HG03354 (cell line): Measurements from ENCODE around the gene GDF3.
"Not testable (repeated sequence)": the region's sequence is repeated elsewhere in the genome, so short reads cannot be mapped to it uniquely, and the experiment has no call there.

ENCODE experiments used
- ATAC-seq: cut with Tn5 transposase; IDR thresholded peaks from one replicate; pipeline ENCODE4 v1.9.1; 2021; ENCODE audit warnings: mild to moderate bottlenecking; ENCODE audit not compliant: unreplicated experiment, poor library complexity, severe bottlenecking

GDF3 gene

DNA sequence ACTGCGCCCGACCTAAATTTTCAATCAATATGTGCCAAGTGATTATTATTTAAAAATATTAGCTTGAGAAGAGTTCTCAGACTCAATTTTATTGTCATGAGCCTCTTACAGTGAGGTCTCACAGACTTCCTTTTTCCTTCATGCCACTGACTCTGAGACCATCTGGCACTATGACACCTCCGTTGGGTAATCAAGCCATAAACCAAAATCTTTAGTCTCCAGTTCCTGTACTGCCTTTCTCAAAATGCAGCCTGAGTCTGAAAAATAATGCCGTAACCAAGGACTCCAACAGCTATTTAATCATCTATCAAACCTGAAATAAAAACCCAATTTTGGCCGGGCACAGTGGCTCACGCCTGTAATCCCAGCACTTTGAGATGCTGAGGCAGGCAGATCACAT, 20.1 kb downstream of the GDF3 start:
- not testable (repeated sequence) for ATAC-seq

DNA sequence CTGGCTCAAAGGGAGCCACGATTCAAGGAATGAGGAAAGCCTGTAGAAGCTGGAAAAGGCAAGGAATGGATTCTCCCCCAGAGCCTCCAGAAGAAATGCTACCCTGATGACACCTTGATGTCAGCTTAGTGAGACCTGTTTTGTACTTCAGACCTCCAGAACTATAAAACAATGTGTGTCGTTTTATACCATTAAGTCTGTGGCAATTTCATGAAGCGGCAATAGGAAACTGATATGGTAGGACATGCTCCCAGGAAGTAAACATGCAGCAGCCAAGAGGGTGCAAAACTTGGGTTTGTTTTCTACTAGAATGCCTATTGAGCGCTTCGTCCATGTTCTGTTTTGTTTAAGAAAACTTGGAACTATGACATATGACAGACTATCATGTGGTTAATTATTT, 27.4 kb downstream of the GDF3 start:
- ATAC-seq: no peak

DNA sequence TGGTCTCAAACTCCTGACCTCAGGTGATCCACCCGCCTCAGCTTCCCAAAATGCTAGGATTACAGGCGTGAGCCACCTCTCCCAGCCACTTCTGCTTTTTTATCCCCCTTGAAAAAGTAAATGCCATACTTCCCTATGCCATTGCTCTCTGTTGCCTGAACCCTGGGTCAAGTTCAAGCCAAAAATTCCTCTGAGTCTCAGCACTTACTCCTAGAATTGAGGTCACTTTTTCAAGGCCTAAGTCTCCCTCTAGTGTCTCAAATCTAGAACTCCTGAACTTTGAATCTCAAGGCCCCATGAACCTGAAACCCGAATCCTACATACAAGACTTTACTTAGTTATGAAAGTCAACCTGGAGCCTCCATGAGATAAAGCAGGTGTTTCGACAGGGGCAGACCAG, 28.4 kb downstream of the GDF3 start:
- ATAC-seq: no peak

DNA sequence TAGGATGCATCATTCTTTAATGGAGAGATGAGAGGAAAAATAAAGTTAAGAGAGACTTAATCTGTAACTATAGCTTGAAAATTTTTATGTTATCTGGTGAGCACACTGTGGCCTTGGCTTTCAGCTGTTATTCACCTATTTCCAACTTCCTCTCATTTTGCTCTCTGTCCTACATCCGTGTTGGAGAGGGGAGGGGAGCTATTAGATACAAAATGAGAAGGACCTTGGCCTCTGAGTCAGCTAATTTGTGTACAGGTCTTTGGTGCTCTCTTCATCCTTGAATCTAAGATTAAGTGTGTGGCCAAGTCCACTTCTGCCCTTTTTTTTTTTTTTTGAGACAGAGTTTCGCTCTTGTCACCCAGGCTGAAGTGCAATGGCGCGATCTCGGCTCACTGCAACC, 29.0 kb downstream of the GDF3 start:
- no peak for ATAC-seq

DNA sequence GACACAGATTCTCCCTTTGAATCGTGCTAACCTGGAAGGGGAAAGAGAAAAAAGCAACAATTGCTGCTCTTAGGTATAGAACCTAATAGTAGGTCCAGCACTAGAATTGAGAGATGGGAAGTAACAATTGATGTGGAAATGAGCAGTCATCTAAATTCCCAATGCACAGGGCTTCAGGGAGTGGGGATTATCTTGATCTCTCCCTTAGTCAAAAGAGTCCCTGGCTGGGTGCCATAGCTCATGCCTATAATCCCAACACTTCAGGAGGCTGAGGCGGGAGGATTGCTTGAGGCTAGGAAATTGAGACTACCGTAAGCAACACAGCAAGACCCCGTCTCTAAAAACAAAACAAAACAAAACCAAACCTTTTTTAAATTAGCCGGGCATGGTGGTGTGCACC, 33.8 kb downstream of the GDF3 start:
- no peak for ATAC-seq

DNA sequence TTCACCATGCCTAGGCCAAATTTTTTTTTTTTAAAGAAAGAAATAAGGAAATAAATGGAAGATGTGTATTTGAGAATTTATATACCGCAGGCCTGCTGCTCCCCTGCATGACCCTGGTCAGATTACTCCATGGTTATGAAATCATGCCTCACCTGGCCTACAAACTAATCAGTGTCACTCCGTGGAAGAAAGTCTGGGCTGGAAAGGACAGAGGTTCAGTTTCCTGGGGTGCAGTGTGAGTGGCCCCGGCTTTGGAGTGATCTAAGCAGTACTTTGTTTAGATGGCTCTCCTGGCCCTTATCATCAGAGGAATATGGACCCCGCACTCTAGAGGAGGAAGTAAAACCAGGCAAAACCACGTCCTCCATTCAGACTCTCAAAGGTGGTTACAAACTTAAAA, 39.5 kb downstream of the GDF3 start:
- no peak for ATAC-seq

DNA sequence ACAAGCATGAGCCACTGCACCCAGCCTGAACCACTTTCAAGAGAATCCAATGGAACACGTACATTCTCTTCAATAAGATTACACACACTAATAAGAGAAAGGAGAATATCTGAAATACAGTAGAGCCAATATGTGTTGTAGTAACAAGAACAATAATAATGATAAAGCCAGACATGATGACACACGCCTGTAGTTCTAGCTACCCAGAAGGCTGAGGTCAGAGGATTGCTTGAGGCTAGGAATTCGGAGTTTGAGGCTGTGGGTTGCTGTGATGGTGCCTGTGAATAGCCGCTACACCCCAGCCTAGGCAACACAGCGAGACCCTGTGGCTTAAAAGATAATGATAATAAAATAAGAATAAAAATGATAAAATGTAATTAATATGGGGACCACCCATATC, 45.5 kb downstream of the GDF3 start:
- ATAC-seq: no peak

DNA sequence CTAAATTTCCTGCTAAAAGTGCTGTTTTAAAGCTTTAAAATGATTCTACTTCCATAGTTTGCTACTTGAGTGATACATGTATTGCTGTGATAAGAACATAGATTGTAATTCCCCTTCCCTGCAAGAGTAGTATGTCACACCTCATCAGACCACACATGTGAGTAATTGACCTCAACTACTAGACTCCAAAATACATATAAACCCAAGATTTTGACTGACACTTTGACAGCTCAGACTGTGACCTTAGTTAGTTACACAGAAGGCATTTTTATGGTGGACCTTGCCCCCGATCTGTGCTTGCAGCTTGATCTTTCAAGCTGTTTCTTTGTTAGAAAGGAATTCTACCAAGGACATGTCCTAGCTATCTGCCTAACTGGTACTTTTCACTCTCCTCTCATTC, 48.5 kb downstream of the GDF3 start:
- ATAC-seq: no peak

DNA sequence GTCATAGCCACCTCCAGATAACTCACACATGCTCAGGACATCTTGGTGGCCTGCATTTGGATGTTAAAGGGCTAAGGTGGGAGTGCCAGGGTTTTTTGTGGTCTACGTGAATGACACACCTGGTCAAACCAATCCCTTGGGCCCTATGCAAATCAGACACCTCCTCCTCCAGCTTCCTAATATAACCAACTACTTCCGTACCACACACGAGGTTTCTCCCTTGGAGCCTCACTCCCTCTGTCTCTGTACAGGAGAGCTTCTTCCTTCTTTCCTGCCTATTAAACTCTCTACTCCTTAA, 49.4 kb downstream of the GDF3 start:
- no peak for ATAC-seq

DNA sequence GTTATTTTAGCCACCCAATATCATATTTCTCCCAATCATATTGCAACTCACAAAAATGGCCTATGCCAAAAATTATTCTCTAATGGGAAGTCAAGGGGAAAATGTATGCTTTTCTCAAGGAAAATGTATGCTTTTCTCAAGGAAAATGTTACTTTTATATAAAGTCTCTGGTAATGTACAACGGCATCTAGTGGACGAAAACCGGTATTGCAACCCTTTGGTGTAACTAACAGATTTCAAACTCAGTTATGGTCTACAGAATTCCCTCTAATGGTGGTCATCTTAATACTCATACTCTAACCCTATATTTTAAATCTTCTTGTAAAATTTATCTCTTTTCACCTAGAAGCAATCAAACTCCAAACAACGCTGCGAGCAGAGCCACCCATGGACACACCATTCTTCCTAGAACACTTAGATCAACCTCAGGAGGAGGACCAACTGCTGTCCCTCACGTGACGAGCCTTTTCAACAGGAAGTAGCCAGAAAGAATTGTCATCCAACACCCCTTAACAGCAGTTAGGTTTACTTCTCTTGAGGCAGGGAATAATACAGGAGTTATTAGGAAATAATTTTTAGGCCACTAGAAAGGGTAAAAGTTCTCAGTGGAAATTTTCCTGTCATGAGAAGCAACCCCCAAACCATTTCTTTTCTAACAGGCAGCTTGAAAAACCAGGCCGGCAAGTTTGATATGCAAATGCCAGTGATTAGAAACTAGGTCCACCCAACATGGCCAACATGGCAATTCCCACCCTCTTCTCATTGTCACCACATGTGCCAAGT, 50.0 kb downstream of the GDF3 start:
- ATAC-seq: no peak

DNA sequence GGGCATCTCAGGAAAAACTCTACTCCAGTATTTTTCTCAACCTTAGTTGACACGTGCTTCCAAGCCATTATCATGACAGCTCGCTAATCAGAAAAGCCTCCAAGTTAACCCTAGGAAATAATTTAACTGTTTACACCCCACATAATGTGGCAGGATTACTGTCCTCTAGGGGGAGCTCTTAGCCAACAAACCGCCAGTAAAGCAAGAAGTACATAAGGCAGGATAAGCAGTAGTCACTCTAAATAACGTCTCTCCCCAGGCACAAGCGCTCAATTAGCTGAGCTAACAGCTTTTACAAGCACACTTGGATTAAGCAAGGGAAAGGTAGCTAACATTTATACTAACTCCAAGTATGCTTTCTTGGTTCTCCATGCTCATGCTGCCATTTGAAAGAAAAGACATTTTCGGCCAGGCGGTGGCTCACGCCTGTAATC, 52.7 kb downstream of the GDF3 start:
- no peak for ATAC-seq

DNA sequence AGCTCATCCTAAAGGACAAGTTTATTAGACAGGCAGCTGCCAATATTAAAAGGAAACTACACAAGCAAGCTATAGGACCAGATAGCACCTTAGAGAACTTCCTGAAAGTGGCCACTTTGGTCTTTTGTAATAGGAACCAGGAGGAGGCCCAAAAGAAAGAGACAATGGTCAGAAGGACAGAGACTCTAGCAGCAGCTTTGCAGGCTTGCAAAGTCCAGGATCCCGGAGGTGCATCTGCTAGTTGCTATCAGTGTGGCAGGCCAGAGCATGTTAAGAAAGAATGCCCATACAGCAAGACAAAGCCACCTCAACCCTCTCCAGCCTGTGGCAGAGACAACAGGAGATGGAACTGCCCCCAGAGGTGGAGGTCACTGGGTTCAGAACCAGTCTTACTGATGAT, 53.3 kb downstream of the GDF3 start:
- no peak for ATAC-seq

DNA sequence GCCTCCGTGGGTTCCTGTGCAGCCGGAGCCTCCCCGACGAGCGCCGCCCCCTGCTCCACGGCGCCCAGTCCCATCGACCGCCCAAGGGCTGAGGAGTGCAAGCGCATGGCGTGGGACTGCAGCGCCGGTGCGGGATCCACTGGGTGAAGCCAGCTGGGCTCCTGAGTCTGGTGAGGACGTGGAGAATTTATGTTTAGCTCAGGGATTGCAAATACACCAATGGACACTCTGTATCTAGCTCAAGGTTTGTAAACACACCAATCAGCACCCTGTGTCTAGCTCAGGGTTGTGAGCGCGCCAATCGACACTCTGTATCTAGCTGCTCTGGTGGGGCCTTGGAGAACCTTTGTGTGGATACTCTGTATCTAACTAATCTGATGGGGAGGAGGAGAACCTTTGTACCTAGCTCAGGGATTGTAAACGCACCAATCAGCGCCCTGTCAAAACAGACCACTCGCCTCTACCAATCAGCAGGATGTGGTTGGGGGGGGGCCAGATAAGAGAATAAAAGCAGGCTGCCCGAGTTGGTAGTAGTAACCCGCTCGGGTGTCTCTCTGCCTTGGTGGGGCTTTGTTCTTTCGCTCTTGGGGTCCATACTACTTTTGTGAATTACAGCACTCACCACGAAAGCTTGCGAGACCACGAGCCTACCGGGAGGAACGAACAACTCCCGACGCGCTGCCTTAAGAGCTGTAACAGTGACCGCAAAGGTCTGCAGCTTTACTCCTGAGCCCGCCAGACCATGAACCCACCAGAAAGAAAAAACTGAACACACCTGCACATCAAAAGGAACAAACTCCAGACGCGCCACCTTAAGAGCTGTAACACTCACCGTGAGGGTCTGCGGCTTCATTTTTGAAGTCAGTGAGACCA, 55.2 kb downstream of the GDF3 start:
- ATAC-seq: not testable (repeated sequence)
